ENCODE results near the gene TSPY3. TPM values are rescaled to one million over a fixed set of nuclear protein-coding genes. Genes with fewer than 3 reads are reported as not detected.

TSPY3 gene
- total and polyA plus RNA-seq, 2 of the 13 experiments (the other 11 are each of a cell fraction or from before 2014, with no cell fraction given), result not detected

Other genes starting within 250 kb of the TSPY3 start
- not detected in 2 replicates for gene TSPY4, start 61.0 kb upstream of the TSPY3 start, total RNA-seq (2016; rRNA removed; fragmentation: Illumina TruSeq; extraction: Trizol)
- not detected in 2 replicates for gene TSPY4, start 61.0 kb upstream of the TSPY3 start, polyA plus RNA-seq (2011; rRNA removed)
- not detected in 2 replicates for gene TSPY8, start 40.6 kb upstream of the TSPY3 start, total RNA-seq (2016; rRNA removed; fragmentation: Illumina TruSeq; extraction: Trizol)
- gene TSPY8, start 40.6 kb upstream of the TSPY3 start, polyA plus RNA-seq (2011; rRNA removed), result not detected in 2 replicates
- gene TSPY1, start 68.5 kb downstream of the TSPY3 start, total RNA-seq (2016; rRNA removed; fragmentation: Illumina TruSeq; extraction: Trizol), result not detected in 2 replicates
- not detected in 2 replicates for gene TSPY1, start 68.5 kb downstream of the TSPY3 start, polyA plus RNA-seq (2011; rRNA removed)
- not detected in 2 replicates for gene TSPY9, start 88.8 kb downstream of the TSPY3 start, total RNA-seq (2016; rRNA removed; fragmentation: Illumina TruSeq; extraction: Trizol)
- not detected in 2 replicates for gene TSPY9, start 88.8 kb downstream of the TSPY3 start, polyA plus RNA-seq (2011; rRNA removed)
- not detected in 2 replicates for gene TSPY10, start 129.5 kb downstream of the TSPY3 start, total RNA-seq (2016; rRNA removed; fragmentation: Illumina TruSeq; extraction: Trizol)
- gene TSPY10, start 129.5 kb downstream of the TSPY3 start, polyA plus RNA-seq (2011; rRNA removed), result not detected in 2 replicates

Measured in HepG2 (cell line).